C4-2B (cell line): ENCODE results near the gene MRGPRF.

Experiments used
- CTCF ChIP-seq: fragments of 450-650 bp; conservative IDR thresholded peaks from 2 replicates; pipeline ENCODE4 v1.5.1; 2017; ENCODE audit warnings: mild to moderate bottlenecking
- ZFX ChIP-seq: fragments of 450-650 bp; IDR thresholded peaks from 2 replicates; pipeline ENCODE4 v1.6.1; 2017

GRCh38 chr11:69061713-69062053 is 48.6 kb upstream of the MRGPRF start:
- TF ChIP-seq CTCF (no peak), ZFX (no peak)
